ENCODE data around the gene TP53RK. TPM values are rescaled to one million over a fixed set of nuclear protein-coding genes. Genes with fewer than 3 reads are reported as not detected.

TP53RK gene
- total and polyA plus RNA-seq, 7 donors, result 8.4 to 24.4 (median 10.2) TPM

GRCh38 chr20:46724343-46724959 lies 35.2 kb upstream of the TP53RK start:
- H3K36me3 ChIP-seq, result peaks cover 0 to 14% (median 3%) of the 10 kb centered on the region in 4 donors

GRCh38 chr20:46723039-46723438 lies 33.8 kb upstream of the TP53RK start:
- intact Hi-C loops (cut with DNase I), result no loop called here
- DNase-seq, result no peak
- Histone ChIP-seq H3K27me3 (no peaks in the 10 kb centered on the region), H3K4me1 (no peaks in the 10 kb centered on the region), H3K27ac (no peak overlapping the region), H3K4me3 (no peak overlapping the region), H3K36me3 (peaks cover 0 to 14% (median 0%) of the 10 kb centered on the region in 4 donors), H3K9me3 (peaks cover 0 to 8% (median 3%) of the 10 kb centered on the region in 4 donors)
- 93 to 96% methylated on average over 1 of the region's 1 CpG for WGBS, 2 donors
- TF ChIP-seq POLR2A (IDR thresholded peaks at IDR 0.05) (no peak), POLR2AphosphoS5 (IDR thresholded peaks at IDR 0.05) (no peak), EP300 (IDR thresholded peaks at IDR 0.05) (no peak), CTCF (IDR thresholded peaks at IDR 0.05) (no peak)

More at GRCh38 chr20:46724343-46724959, 35.2 kb upstream of the TP53RK start:
- 64 to 66% methylated on average over 1 of the region's 1 CpG for WGBS, 2 donors
- H3K4me1 ChIP-seq, result no peaks in the 10 kb centered on the region
- H3K9me3 ChIP-seq, result peaks cover 0 to 8% (median 3%) of the 10 kb centered on the region in 4 donors
- H3K4me3 ChIP-seq, result no peak overlapping the region
- intact Hi-C loops (cut with DNase I), result no loop called here
- H3K27me3 ChIP-seq, result no peaks in the 10 kb centered on the region
- no peak for TF ChIP-seq EP300 (IDR thresholded peaks at IDR 0.05)
- no peak for DNase-seq
- H3K27ac ChIP-seq, result no peak overlapping the region

GRCh38 chr20:46722450-46722849 lies 33.2 kb upstream of the TP53RK start:
- Histone ChIP-seq H3K27ac (no peak overlapping the region), H3K4me3 (no peak overlapping the region), H3K4me1 (no peaks in the 10 kb centered on the region), H3K9me3 (peaks cover 0 to 8% (median 3%) of the 10 kb centered on the region in 4 donors), H3K36me3 (peaks cover 0 to 14% (median 0%) of the 10 kb centered on the region in 4 donors), H3K27me3 (no peaks in the 10 kb centered on the region)
- intact Hi-C loops (cut with DNase I), result no loop called here
- 94 to 96% methylated on average over 2 of the region's 2 CpGs for WGBS, 2 donors
- no peak for TF ChIP-seq EP300 (IDR thresholded peaks at IDR 0.05)
- no peak for TF ChIP-seq CTCF (IDR thresholded peaks at IDR 0.05)
- no peak for TF ChIP-seq POLR2AphosphoS5 (IDR thresholded peaks at IDR 0.05)
- no peak for TF ChIP-seq POLR2A (IDR thresholded peaks at IDR 0.05)
- no peak for DNase-seq

- no peaks in the 10 kb centered on the region for H3K4me1 ChIP-seq
- TF ChIP-seq CTCF (IDR thresholded peaks at IDR 0.05) (no peak), POLR2AphosphoS5 (IDR thresholded peaks at IDR 0.05) (no peak), EP300 (IDR thresholded peaks at IDR 0.05) (no peak), POLR2A (IDR thresholded peaks at IDR 0.05) (no peak)
- no peak for DNase-seq
- H3K9me3 ChIP-seq, result peaks cover 0 to 8% (median 3%) of the 10 kb centered on the region in 4 donors
- no peaks in the 10 kb centered on the region for H3K27me3 ChIP-seq
- H3K36me3 ChIP-seq, result peaks cover 0 to 14% (median 0%) of the 10 kb centered on the region in 4 donors
- intact Hi-C loops (cut with DNase I), result no loop called here
- H3K4me3 ChIP-seq, result no peak overlapping the region
- 90 to 95% methylated on average over 1 of the region's 1 CpG for WGBS, 2 donors
- no peak overlapping the region for H3K27ac ChIP-seq
Observed at GRCh38 chr20:46721476-46721875, 32.2 kb upstream of the TP53RK start.

- DNase-seq, result no peak
- Histone ChIP-seq H3K9me3 (peaks cover 0 to 8% (median 3%) of the 10 kb centered on the region in 4 donors), H3K4me1 (no peaks in the 10 kb centered on the region), H3K4me3 (no peak overlapping the region), H3K36me3 (peaks cover 0 to 14% (median 0%) of the 10 kb centered on the region in 4 donors), H3K27ac (no peak overlapping the region), H3K27me3 (no peaks in the 10 kb centered on the region)
- no peak for TF ChIP-seq EP300 (IDR thresholded peaks at IDR 0.05)
- no peak for TF ChIP-seq POLR2A (IDR thresholded peaks at IDR 0.05)
- no peak for TF ChIP-seq CTCF (IDR thresholded peaks at IDR 0.05)
- intact Hi-C loops (cut with DNase I), result no loop called here
Observed at GRCh38 chr20:46720776-46721425, 31.7 kb upstream of the TP53RK start.
